ENCODE data around the gene SLC7A4.

The SLC7A4 gene

GRCh38 chr22:21070690-21071615, 38.6 kb upstream of the SLC7A4 start:
- Histone ChIP-seq H3K27me3 (replicated peaks; ENCODE audit: control insufficient read depth, insufficient read depth, low read length) (no peaks in the 10 kb centered on the region; the same call in none of the 2 replicates), H3K36me3 (ENCODE audit: control insufficient read depth, insufficient read depth, low read length) (no peaks in the 10 kb centered on the region), H3K4me3 (replicated peaks; ENCODE audit: low read depth, low read length) (no peak overlapping the region)
- no peak for DNase-seq (ENCODE audit: extremely low read depth, insufficient read length)
- TF ChIP-seq CTCF (IDR thresholded peaks at IDR 0.05; ENCODE audit: insufficient read depth, low read length, poor library complexity, severe bottlenecking), result no peak

GRCh38 chr22:21069375-21069774, 37.0 kb upstream of the SLC7A4 start:
- no peak overlapping the region for H3K4me3 ChIP-seq (replicated peaks; ENCODE audit: low read depth, low read length)
- no peak for TF ChIP-seq CTCF (IDR thresholded peaks at IDR 0.05; ENCODE audit: insufficient read depth, low read length, poor library complexity, severe bottlenecking)
- no peak for DNase-seq (ENCODE audit: extremely low read depth, insufficient read length)
- H3K27me3 ChIP-seq (replicated peaks; ENCODE audit: control insufficient read depth, insufficient read depth, low read length), result no peaks in the 10 kb centered on the region; the same call in none of the 2 replicates
- no peaks in the 10 kb centered on the region for H3K36me3 ChIP-seq (ENCODE audit: control insufficient read depth, insufficient read depth, low read length)

- TF ChIP-seq CTCF (IDR thresholded peaks at IDR 0.05; ENCODE audit: insufficient read depth, low read length, poor library complexity, severe bottlenecking), result no peak
- Histone ChIP-seq H3K27me3 (replicated peaks; ENCODE audit: control insufficient read depth, insufficient read depth, low read length) (no peaks in the 10 kb centered on the region; the same call in none of the 2 replicates), H3K36me3 (ENCODE audit: control insufficient read depth, insufficient read depth, low read length) (no peaks in the 10 kb centered on the region), H3K4me3 (replicated peaks; ENCODE audit: low read depth, low read length) (no peak overlapping the region)
- no peak for DNase-seq (ENCODE audit: extremely low read depth, insufficient read length)
These were observed 36.4 kb upstream of the SLC7A4 start for GRCh38 chr22:21068681-21069276.

GRCh38 chr22:21067901-21068680, 35.7 kb upstream of the SLC7A4 start:
- Histone ChIP-seq H3K27me3 (replicated peaks; ENCODE audit: control insufficient read depth, insufficient read depth, low read length) (no peaks in the 10 kb centered on the region; the same call in none of the 2 replicates), H3K4me3 (replicated peaks; ENCODE audit: low read depth, low read length) (no peak overlapping the region), H3K36me3 (ENCODE audit: control insufficient read depth, insufficient read depth, low read length) (no peaks in the 10 kb centered on the region)
- DNase-seq (ENCODE audit: extremely low read depth, insufficient read length), result no peak
- no peak for TF ChIP-seq CTCF (IDR thresholded peaks at IDR 0.05; ENCODE audit: insufficient read depth, low read length, poor library complexity, severe bottlenecking)

GRCh38 chr22:21067075-21067900, 34.9 kb upstream of the SLC7A4 start:
- no peak for DNase-seq (ENCODE audit: extremely low read depth, insufficient read length)
- Histone ChIP-seq H3K4me3 (replicated peaks; ENCODE audit: low read depth, low read length) (no peak overlapping the region), H3K36me3 (ENCODE audit: control insufficient read depth, insufficient read depth, low read length) (no peaks in the 10 kb centered on the region), H3K27me3 (replicated peaks; ENCODE audit: control insufficient read depth, insufficient read depth, low read length) (no peaks in the 10 kb centered on the region; the same call in none of the 2 replicates)
- no peak for TF ChIP-seq CTCF (IDR thresholded peaks at IDR 0.05; ENCODE audit: insufficient read depth, low read length, poor library complexity, severe bottlenecking)

All from GM06990 (cell line).